ENCODE results near the gene P2RY14.

Gene P2RY14

DNA sequence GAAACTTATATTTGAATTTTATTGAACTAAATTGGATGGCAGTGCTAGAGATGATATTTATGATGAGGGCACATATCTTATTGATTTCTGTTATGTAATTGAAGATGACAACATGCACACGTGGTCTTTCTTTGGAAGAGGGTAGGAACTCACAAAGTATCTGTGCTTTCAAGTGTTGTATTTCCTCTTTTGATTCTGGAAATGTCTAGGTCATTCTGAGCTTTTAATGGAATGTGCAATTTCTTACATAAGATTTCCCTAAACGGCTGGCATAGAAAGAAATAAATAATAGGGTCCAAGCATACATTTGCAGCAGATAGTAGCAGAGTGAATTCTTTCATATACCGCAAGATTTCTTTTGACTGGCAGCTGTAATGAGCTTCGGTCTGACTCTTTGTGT is 65.2 kb downstream of the P2RY14 start:
- H3K4me1 Mint-ChIP-seq (ENCODE audit: low read depth in 2 of 2), result peaks cover 14 to 15% of the 10 kb centered on the region in 2 donors
- peaks cover 3% of the 10 kb centered on the region for H3K36me3 Mint-ChIP-seq (ENCODE audit: insufficient read depth)
- ATAC-seq (replicated peaks) (no peak), DNase-seq (no peak)
- no peaks in the 10 kb centered on the region for H3K27me3 Mint-ChIP-seq
- H3K9me3 Mint-ChIP-seq, result no peaks in the 10 kb centered on the region
- no peak overlapping the region for H3K27ac Mint-ChIP-seq
- H3K4me3 Mint-ChIP-seq, result no peak overlapping the region

DNA sequence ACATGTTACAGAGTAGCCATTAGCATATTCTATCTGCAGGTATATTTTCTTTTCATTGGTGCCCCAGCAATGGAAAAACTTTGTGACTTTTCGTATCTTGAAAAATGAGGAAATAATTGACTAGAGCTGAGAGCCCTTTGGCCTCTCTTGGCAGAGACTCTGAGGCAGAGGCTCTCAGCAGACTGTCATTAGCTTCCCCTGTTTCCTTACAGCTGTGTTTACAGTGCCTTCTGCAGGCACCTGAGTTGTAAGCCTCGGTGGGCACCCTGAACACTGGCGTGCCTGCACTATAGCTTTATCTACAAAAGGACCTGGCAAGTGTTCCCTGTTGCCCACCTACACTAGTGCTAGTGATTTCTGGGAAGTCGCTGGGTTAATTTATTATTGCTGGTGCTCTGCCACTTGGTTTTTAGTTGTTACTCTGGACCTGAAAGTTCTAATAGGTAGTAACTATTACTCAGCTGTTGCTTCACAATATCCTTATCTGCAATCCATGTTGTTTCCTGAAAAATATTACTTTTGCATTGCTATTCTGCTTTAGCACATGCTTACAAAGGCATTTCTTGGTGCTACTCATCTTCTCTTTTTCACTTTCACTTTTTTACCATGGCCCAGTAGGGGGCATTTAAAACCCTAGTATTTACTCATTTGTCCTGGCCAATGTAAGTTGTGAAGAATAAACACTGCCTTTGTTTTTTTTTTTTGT is 67.5 kb downstream of the P2RY14 start:
- Mint-ChIP-seq H3K9me3 (no peaks in the 10 kb centered on the region), H3K27me3 (no peaks in the 10 kb centered on the region), H3K27ac (peak overlapping the region; percentile 55 to 75), H3K36me3 (ENCODE audit: insufficient read depth) (peaks cover 4% of the 10 kb centered on the region), H3K4me3 (peak overlapping the region; percentile 21 to 34), H3K4me1 (ENCODE audit: low read depth in 2 of 2) (peaks cover 23 to 28% of the 10 kb centered on the region in 2 donors)
- peak; percentile 34 for ATAC-seq (replicated peaks)
- DNase-seq, result no peak

DNA sequence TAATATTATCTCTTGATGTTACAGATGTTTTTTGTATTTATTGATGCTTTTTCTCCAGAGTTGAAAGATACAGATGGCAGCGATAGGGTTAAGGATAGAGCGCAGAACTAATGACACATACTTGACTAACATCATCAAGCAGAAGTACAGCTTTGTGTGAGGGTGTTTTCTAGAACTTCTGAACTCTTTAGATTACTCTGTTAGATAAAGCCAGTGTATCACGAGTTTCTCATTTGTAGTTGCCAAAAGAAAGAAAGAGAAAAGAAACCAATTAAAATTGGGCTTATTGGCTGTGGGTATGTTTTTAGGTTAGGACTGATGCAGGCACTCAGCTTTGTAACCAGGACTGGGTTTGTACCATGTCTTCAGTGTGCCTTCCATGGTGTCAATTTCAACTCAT is 68.7 kb downstream of the P2RY14 start:
- ATAC-seq (replicated peaks) (peak; percentile 76), DNase-seq (no peak)
- Mint-ChIP-seq H3K4me3 (no peak overlapping the region), H3K4me1 (ENCODE audit: low read depth in 2 of 2) (peaks cover 28 to 40% of the 10 kb centered on the region in 2 donors), H3K27ac (peak overlapping the region; percentile 33 to 78), H3K36me3 (ENCODE audit: insufficient read depth) (peaks cover 6% of the 10 kb centered on the region), H3K9me3 (no peaks in the 10 kb centered on the region), H3K27me3 (no peaks in the 10 kb centered on the region)

DNA sequence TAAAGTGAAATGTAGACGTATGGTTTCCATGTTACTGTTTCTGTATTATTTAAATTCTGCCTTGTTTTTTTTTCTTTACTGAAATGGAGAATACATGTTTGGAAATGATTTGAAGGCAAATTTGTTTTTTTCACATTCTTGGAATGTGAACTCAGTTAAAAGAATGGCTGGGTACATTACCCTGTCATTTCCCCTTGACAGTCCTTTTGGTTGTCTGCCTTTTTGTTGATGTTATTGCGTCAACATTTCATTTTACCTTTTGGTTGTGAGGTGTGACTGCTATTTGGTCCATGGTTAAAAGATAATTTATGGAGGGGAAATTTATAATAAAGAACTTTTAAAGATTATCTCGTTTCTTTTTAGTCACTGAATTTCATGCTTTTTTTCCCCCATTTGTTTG is 72.1 kb downstream of the P2RY14 start:
- Mint-ChIP-seq H3K9me3 (no peaks in the 10 kb centered on the region), H3K4me1 (ENCODE audit: low read depth in 2 of 2) (peaks cover 35 to 53% of the 10 kb centered on the region in 2 donors), H3K27me3 (no peaks in the 10 kb centered on the region), H3K36me3 (ENCODE audit: insufficient read depth) (peaks cover 18% of the 10 kb centered on the region), H3K4me3 (peak overlapping the region; percentile 44 to 74), H3K27ac (peak overlapping the region in 1 of 2 donors; percentile 95)
- ATAC-seq (replicated peaks) (no peak), DNase-seq (no peak)

DNA sequence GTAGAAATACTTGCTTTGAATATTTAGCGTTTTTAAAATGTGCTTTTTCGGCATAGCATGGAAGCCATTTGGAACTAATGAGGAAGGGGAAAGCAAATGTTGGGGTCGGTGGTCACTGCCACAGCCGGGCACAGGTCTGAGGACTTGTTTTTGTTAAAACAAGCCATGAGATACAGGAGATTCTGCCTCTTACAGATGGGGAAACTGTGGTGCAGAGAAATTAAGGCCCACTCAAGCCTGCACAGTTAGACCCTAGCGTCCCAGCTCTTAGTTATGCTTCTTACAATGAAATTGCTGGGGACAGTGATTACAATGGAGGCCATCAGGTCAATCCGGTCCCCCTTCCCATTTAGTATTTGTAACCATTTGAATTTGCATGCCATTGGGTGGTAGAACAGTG is 72.9 kb downstream of the P2RY14 start:
- H3K27me3 Mint-ChIP-seq, result no peaks in the 10 kb centered on the region
- peaks cover 30 to 49% of the 10 kb centered on the region in 2 donors for H3K4me1 Mint-ChIP-seq (ENCODE audit: low read depth in 2 of 2)
- no peak for DNase-seq
- ATAC-seq (replicated peaks), result no peak
- H3K27ac Mint-ChIP-seq, result peak overlapping the region; percentile 77 to 95
- H3K4me3 Mint-ChIP-seq, result peak overlapping the region; percentile 44 to 74
- peaks cover 23% of the 10 kb centered on the region for H3K36me3 Mint-ChIP-seq (ENCODE audit: insufficient read depth)
- no peaks in the 10 kb centered on the region for H3K9me3 Mint-ChIP-seq

DNA sequence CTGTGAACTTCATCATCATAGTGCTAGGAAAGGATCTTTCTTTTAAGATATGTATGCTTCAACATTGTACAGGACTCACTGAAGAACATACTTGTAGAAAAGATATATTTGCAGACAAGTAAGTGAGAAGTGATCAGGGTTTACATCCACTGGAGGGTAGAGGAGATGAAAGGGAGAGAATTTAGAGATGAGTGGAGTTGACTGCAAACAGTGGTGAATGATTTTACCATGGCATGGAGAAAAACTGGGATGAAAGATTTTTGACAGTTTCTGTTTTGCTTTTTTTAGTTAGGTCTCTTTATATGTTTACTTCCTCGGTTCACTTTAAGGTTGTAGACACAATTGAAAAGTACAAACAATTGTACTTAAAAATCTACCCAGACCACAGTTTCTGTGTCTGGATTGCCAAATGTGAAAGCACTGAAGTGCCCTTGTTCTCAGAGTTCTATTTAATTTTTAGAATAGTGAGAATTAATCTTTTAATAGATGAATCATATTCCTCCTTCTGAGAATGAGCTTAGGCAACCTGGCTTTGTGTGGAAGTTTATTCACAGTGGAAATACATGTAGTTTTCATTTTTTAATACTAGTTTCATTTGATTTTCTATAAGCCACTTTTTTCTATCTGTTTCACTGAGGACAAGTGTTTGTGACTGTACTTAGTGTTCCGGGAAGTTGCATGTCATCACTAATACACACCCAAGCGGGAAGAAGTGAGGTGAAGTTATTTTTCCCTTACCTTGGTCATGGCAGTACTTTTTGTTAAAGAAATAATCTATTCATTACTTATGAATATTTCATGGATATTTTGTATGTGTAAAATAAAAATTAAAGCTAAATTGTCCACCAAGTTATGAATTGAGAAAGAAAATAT is 73.6 kb downstream of the P2RY14 start:
- no peaks in the 10 kb centered on the region for H3K9me3 Mint-ChIP-seq

DNA sequence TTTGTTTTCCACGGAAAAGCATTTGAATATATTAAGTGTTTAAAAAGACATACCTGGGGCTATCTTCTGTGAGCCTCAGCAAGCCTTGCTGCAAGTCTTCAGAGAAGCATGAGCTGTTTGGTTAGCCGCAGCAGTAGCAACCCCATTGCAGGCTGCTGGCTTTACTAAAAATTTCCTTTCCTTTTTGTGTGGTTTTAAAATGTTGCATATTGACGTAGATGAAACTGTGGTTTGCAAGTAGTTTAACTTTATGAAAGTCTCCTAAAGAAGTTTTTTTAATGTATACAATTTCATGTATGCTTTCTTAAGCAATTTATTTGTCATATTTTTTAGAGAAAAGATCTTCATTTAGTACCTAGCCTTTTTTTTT is 75.3 kb downstream of the P2RY14 start, which contains the start of gene GPR171:
GPR171 (minus strand) TSS at position 166 of the 370 bp plus-strand sequence. CDS start 3,830 bp downstream, outside the sequence.
- Mint-ChIP-seq H3K9me3 (no peaks in the 10 kb centered on the region), H3K4me1 (ENCODE audit: low read depth in 2 of 2) (peaks cover 33 to 57% of the 10 kb centered on the region in 2 donors), H3K4me3 (peak within 1 kb of the TSS; percentile 74 to 89), H3K27ac (peak within 1 kb of the TSS; percentile 96 to 97), H3K36me3 (ENCODE audit: insufficient read depth) (peaks cover 43% of the 10 kb centered on the region), H3K27me3 (no peaks in the 10 kb centered on the region)
- peak; percentile 54 to 58 (median 56) for DNase-seq
- ATAC-seq (replicated peaks), result peak; percentile 91

More for the DNA sequence above, 73.6 kb downstream of the P2RY14 start:
- ATAC-seq (replicated peaks), result no peak
- Mint-ChIP-seq H3K4me1 (ENCODE audit: low read depth in 2 of 2) (peaks cover 32 to 52% of the 10 kb centered on the region in 2 donors), H3K27ac (peak overlapping the region; percentile 77 to 95), H3K36me3 (ENCODE audit: insufficient read depth) (peaks cover 31% of the 10 kb centered on the region), H3K4me3 (peak overlapping the region; percentile 44 to 74), H3K27me3 (no peaks in the 10 kb centered on the region)
- no peak for DNase-seq

DNA sequence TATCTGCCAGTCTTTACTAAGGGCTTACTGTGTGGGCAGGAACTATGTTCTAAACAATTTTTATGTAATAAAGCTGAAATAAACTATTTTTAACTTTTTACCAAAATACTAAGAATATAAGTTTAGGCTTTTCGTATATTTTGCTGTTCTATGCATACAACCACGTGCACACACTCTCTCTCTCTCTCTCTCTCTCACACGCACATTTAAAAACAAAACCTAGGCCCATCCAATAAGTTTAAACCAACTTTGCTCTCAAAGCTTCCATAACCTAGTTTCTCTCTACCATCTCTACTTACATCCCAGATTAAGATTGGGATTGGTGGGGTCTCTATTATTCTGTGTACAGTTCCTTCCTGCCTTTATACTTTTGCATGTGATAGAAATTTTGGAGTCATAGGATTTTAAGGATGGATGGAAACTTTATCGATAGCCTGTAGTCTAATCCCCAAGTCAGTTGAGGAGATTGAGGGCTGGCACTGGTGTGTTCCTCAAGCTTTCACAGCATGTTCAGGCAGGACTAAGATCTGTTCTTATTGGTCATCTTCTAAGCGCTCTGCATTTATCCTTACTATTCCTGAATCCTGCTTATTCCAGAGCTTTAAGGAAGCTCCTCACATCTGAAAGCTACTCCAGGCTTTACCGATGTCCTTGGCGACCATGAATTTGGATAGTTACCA is 77.2 kb downstream of the P2RY14 start:
- Mint-ChIP-seq H3K4me1 (ENCODE audit: low read depth in 2 of 2) (peaks cover 26 to 49% of the 10 kb centered on the region in 2 donors), H3K36me3 (ENCODE audit: insufficient read depth) (peaks cover 46% of the 10 kb centered on the region), H3K27ac (peak overlapping the region; percentile 96 to 97), H3K4me3 (peak overlapping the region; percentile 74 to 89), H3K9me3 (no peaks in the 10 kb centered on the region), H3K27me3 (no peaks in the 10 kb centered on the region)
- ATAC-seq (replicated peaks), result no peak
- DNase-seq, result no peak

DNA sequence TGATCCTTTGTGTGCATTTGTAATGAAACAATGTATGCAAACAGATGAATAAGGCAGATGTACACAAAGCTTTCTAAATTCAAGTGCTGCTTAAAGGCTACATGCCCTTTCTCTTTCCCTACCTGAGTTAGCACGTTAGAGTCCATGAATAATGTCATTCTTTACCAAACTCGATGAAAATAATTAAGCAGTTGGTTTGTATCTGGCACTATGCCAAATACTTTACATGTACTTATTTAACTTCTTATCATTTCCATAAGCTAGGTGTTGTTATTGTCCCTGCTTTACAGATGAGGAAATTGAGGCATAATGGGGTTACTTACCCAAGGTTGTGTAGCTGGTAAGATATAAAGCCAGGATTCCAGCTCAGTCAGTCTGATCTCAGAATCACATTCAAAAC is 77.8 kb downstream of the P2RY14 start:
- H3K9me3 Mint-ChIP-seq, result no peaks in the 10 kb centered on the region
- no peaks in the 10 kb centered on the region for H3K27me3 Mint-ChIP-seq
- DNase-seq, result no peak
- peaks cover 24 to 50% of the 10 kb centered on the region in 2 donors for H3K4me1 Mint-ChIP-seq (ENCODE audit: low read depth in 2 of 2)
- H3K27ac Mint-ChIP-seq, result peak overlapping the region; percentile 96 to 97
- H3K4me3 Mint-ChIP-seq, result peak overlapping the region; percentile 74 to 89
- ATAC-seq (replicated peaks), result no peak
- H3K36me3 Mint-ChIP-seq (ENCODE audit: insufficient read depth), result peaks cover 43% of the 10 kb centered on the region

DNA sequence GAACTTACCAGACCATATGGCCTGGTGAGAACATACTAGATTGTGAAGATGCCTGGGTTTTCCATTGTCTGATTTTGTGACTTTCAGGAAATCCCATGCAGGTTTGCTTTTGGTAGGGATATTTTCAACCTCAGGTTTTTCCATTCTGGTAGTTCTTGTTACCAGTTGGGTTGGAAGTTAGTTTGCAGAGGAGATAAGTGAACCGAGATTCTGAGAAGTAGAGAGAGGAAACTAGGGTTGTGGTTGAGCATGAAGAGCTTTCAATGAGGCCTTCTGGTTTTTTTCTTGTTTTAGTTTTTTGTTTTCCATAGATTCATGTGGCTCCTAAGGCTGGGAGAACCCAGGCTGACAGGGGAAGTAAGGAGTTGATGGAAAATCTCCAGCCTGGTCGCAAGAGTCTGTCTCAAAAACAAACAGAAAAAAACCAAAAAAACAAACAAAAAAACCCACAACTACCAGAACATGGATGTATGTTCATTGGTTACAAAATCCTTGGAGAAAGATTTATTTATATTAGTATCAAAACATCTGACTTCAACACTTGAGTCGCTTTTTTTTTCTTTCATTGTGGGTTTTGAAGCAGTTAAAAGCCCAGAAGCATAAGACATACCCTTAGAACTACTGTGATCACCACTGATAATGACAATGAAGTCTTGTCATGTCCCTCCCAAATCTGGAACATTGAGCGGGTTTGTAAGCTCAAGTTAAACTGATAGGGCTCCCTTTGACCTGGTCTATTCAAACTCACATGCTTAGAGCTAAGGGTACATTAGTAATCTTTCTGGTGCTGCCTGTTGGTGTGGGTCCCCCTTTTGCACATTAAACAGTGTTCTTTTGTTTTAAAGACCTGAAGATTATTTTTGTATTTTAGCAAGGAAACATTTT is 78.5 kb downstream of the P2RY14 start:
- H3K36me3 Mint-ChIP-seq (ENCODE audit: insufficient read depth), result peaks cover 43% of the 10 kb centered on the region
- DNase-seq (no peak), ATAC-seq (replicated peaks) (no peak)
- H3K27ac Mint-ChIP-seq, result peak overlapping the region; percentile 96 to 97
- H3K4me3 Mint-ChIP-seq, result peak overlapping the region; percentile 74 to 89
- no peaks in the 10 kb centered on the region for H3K9me3 Mint-ChIP-seq
- peaks cover 22 to 43% of the 10 kb centered on the region in 2 donors for H3K4me1 Mint-ChIP-seq (ENCODE audit: low read depth in 2 of 2)
- H3K27me3 Mint-ChIP-seq, result no peaks in the 10 kb centered on the region

DNA sequence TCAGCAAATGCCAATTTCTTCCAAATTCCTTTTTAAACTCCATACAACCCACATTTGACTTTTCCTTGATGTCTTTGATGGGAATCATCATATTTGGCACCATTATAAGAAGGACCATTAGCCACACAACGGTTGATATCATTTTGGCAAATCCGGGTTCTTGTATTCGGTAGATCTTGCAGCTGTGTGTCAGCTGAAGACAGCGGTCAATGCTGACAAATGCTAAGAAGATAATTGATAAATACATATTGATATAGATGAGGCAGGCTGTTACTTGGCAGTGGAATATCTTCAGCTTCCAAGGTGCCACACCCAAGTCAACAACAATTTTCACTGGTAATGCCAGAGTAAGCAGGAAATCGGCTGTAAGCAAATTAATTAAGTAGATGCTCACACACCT is 79.5 kb downstream of the P2RY14 start:
- no peak for DNase-seq
- H3K9me3 Mint-ChIP-seq, result no peaks in the 10 kb centered on the region
- peaks cover 16 to 39% of the 10 kb centered on the region in 2 donors for H3K4me1 Mint-ChIP-seq (ENCODE audit: low read depth in 2 of 2)
- H3K36me3 Mint-ChIP-seq (ENCODE audit: insufficient read depth), result peaks cover 43% of the 10 kb centered on the region
- ATAC-seq (replicated peaks), result no peak
- H3K27ac Mint-ChIP-seq, result peak overlapping the region; percentile 96 to 97
- H3K27me3 Mint-ChIP-seq, result no peaks in the 10 kb centered on the region
- peak overlapping the region; percentile 74 to 89 for H3K4me3 Mint-ChIP-seq

DNA sequence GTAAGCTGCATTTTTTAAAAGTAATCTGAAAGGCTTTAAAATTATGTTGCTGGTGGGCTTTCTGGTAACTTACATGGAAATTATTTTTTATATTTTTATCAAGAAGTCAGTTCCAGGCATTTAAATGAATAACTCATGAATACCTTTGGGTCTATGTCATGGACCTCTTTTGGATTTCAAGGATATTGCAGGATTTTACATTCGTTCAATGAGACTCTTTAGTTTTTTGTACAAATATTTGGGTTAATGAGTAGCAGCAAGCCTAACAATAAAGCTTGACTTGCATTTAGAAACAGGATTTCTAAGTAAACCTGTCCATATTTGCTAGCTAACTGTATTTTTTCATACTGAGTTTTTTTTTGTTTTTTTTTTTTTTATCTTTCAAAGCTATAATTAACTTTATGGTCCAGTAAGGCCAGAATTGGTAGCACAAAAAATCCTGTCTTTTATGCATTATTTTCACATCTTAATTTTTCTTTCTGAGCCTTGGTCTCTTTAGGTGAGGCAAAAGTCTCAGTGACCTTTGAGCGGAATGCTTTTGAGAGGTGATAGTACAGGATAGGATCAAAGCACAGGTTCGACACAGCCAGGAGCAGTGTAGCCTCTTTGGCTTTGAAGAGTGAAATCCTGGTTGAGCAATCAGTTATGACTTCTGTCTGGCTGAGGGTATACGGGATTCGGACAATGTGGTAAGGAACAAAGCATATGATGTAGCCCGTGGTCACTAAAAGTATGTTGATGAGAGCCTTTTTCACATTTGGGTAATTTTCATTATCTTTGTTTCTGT is 80.2 kb downstream of the P2RY14 start:
- Mint-ChIP-seq H3K27me3 (no peaks in the 10 kb centered on the region), H3K9me3 (no peaks in the 10 kb centered on the region), H3K4me3 (peak overlapping the region in 1 of 2 donors; percentile 89), H3K27ac (peak overlapping the region in 1 of 2 donors; percentile 96), H3K4me1 (ENCODE audit: low read depth in 2 of 2) (peaks cover 15 to 38% of the 10 kb centered on the region in 2 donors), H3K36me3 (ENCODE audit: insufficient read depth) (peaks cover 43% of the 10 kb centered on the region)
- no peak for ATAC-seq (replicated peaks)
- DNase-seq, result no peak
